NCI-H748 (cell line): ENCODE data around the gene ATF6B.
"Not testable (repeated sequence)": the region's sequence is repeated elsewhere in the genome, so short reads cannot be mapped to it uniquely, and the experiment has no call there.

Experiments
- DNase-seq: peaks from one replicate; lab custom pipeline; 2025; ENCODE audit not compliant: unreplicated experiment; lab: John Stamatoyannopoulos, UW

Gene ATF6B

GRCh38 chr6:32154514-32155161 is 26.6 kb upstream of the ATF6B start:
- DNase-seq: peak; percentile 88

DNA sequence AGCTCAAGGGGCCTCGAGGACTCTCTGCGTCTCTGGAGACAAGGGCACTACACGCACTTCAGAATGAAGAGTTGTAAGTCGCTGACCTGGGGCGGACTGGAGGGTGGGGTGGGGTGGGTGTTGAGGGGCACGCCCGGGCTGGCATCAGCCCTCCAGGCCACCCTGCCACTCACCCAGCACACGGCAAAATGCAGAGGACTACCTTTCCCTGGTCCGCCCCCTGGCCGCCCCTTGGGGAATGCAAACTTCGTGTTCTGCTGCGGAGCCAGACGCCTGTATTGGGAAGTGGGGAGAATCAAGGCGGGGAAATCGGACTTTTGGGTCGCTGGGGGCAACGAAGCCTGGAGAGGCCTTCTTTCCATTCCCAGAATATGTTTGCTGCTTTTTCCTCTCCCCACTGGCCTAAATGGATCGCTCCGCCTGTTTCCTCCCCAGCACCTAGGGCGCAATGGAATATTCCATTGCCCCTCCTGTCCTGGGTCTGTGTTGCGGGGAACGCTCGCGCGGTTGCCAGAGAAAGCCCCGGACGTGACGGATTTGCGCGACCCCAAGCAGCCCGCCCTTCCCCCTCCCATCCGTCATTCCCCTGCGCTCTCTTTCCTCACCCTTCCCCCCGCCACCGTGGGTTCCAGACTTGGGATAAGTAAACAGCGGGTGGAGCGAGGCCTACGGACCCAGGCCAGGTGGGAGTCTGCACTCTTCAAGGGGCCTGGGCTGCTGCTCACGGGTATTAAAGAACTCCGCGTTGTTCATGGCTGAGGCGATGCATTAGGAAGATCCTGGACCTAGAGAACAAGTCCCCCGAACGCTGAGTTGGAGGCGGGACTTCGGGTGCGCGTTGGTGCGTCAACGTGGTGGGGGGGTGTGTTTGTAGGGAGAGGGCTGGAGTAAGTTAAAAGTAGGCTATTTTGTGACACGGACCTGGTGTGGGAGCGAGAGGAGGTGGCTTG is 25.8 kb upstream of the ATF6B start, which contains the start of gene PPT2:
TSS of gene PPT2 (plus strand) at position 578 of the 950 bp plus-strand sequence. CDS start 454 bp downstream, outside the sequence.
- peak; percentile 96 for DNase-seq

DNA sequence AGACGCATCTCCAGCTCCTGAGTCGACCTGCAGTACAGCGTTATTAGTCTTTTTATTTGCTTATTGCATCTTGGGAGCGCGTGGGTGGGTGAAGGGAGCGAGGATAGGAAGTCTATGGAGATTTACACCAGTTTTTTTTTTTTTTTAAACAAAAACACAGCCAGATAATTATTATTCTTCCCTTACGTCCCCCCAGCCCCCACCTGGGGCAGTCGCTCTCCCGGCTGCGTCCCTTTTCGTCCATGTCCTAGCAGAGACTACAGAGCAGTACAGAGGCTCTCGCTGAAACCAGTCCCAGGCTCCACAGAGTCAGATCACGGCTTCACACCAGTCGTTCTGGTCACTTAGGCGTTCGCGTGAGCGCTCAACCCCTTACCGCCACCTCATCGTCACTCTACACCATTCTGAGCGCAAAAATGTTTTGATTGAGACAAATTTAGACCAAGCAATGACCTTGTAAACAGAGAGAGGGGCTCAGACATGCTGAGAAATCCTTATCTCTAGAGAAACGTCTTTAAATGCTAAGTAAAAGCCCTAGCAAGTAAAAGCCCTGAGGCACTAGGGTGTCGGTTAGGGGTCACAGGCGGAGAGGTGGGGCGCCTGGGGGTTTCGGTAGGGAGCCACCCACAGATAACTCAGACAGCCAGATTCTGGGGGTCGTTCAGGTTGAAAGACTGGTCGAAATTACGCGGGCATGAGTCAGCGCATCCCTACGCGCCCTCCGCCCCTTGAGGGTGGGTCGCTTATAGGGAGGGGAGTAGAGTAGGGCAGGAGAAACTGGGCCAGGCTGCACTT is 24.9 kb upstream of the ATF6B start:
- DNase-seq: no peak

GRCh38 chr6:32151863-32152768 is 24.1 kb upstream of the ATF6B start, which contains the start of gene PRRT1:
TSS of gene PRRT1 (minus strand) at chr6:32151939. CDS start at chr6:32151827, 112 bp downstream.
- peak; percentile 37 for DNase-seq

- no peak for DNase-seq
These were observed 23.3 kb upstream of the ATF6B start for GRCh38 chr6:32151181-32151862.

- no peak for DNase-seq
These were observed 22.2 kb upstream of the ATF6B start for GRCh38 chr6:32149932-32150870.

DNA sequence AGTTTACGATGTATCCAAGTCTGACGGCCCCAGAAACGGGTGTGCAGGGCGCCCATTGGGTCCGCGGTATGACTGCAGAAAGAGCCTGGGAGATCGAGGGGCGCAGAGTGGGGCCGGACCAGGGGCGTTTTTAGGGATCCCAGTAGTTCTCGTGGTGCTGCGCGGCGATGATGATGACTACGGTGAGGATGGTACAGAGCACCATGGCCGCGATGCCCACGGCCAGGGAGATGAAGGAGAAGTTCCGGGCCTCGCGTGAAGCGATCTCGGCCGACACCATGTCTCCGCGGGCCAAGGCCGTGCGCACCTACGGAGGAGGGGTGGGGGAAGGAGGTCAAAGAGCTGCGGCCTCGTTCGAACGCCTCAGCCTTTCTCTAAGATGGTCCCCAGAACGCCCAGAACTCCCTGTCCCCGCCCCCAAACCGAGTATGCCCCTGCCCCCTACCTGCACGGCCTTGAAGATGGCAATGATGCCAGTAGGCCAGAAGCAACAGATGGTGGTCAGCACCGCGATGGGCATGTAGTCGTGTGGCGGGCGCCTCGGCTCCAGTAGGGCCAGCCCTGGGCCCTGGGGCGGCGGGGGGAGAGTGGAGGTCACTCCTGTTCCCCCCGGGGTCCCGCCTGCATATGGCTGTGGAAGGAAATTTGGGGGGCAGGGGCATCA is 21.2 kb upstream of the ATF6B start:
- no peak for DNase-seq

DNA sequence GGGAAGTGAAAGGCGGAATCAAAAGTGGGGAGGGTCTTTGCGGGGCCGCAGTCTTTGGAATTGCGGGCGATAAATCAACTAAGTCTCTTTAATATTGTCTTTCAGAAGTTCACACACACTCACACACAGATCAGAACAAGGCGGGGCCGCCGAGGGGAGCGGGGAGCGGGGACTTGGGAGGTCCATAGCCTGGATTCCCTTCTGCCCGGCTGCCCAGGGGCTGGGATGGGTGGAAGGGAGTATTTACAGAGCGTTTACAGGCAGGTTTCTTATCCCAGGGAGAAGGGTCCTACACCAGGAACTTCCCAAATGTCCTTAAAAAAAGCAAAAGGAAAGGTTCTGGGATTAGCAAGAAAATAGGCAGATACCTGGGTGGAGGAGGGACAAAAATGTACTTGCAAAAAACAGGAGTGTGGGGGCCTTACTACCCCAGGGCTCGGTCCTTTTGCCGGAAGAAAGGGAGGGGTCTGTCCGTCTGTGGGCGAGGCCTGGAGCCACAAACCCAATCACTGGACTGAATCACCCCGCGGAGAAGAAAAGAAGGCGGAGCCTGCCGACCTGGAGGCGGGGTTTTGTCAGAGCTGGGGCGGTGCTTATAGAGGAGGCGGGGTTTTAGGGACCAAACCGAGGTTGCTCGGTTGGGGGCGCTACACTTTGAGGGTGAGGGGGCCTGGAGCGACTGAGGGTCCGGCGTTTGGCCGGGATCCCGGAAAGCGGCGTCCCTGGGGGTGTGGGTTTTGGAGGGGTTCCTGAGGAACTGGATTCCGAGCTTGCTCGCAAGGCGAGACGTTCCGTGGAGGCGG is 20.4 kb upstream of the ATF6B start:
- DNase-seq: no peak

- DNase-seq: no peak
These were observed 19.5 kb upstream of the ATF6B start for GRCh38 chr6:32147401-32148132.

- DNase-seq: no peak
These were observed 18.6 kb upstream of the ATF6B start for GRCh38 chr6:32146687-32147086.

DNA sequence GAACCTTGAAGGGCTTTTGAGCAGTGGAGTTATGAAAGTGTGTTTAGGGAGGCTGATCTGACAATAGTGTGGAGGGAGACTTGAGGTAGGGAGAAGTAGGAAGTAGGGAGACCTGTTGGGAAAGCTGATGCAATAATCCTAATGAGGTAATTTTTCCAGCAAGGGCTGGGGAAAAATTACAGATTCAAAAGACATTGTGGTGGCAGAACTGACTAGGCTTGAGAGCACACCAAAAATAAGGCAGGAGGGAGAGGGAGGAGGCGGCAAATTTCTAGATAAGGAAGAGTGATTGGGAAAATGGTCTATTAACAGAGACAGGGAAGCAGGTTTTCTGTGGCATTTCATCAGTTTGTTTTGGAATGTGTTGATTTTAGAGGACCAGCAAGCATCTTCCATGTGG is 18.2 kb upstream of the ATF6B start:
- DNase-seq: no peak

DNA sequence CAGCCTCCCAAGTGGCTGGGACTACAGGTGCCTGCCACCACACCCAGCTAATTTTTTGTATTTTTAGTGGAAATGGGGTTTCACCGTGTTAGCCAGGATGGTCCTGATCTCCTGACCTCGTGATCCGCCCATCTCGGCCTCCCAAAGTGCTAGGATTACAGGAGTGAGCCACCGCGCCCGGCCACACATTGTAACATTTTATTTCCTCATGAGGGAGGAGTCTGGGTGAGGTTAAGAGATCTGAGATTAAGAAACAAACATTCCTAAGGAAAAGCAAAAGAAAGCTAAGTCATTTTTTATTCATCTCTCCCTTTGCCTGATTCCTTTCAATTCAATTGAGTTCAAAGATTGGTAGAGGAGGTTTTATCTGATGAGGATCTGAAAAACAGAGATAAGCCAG is 16.2 kb upstream of the ATF6B start:
- DNase-seq: not testable (repeated sequence)

- DNase-seq: no peak
These were observed 12.5 kb upstream of the ATF6B start for GRCh38 chr6:32140420-32141046.

GRCh38 chr6:32139590-32139989 is 11.5 kb upstream of the ATF6B start:
- no peak for DNase-seq

- DNase-seq: no peak
These were observed 9.4 kb upstream of the ATF6B start for GRCh38 chr6:32137454-32137853.

DNA sequence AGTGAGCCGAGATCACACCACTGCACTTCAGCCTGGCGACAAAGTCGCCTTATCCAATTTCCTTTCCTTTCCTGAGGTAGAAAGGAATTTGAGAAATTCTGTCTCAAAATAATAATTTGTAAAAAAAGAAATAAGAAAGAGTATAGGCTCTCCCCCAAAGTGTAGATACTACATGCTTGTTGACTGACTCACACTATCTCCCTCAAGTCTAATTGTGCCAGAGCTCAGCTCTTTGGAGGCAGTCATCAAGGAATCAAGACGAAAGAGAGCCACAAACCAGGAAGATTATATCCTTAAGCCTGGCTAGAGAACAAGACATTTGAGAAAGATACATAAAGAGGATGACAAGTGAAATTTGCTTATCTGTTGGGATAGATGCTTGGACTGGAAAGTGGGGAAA is 5.7 kb upstream of the ATF6B start:
- DNase-seq: no peak
